Hepatic stellate cell (primary cell): Measurements from ENCODE around the gene TSHZ1.

ENCODE experiments used
- DNase-seq: peaks from one replicate; pipeline ENCODE4 v3.0.0; 2011; ENCODE audit warnings: low spot score

Gene TSHZ1

GRCh38 chr18:75210274-75211001 is at the start of gene TSHZ1:
Gene TSHZ1 (plus strand): TSS chr18:75210797. CDS start chr18:75211877, 1,080 bp downstream.
- peak; percentile 83 for DNase-seq

- peak; percentile 71 for DNase-seq
These were observed 49.2 kb upstream of the TSHZ1 start for GRCh38 chr18:75161256-75162028.

- no peak for DNase-seq
These were observed 48.1 kb upstream of the TSHZ1 start for GRCh38 chr18:75162467-75162866.

- DNase-seq: no peak
These were observed 47.6 kb upstream of the TSHZ1 start for GRCh38 chr18:75162978-75163377.

GRCh38 chr18:75163736-75164135 is 46.9 kb upstream of the TSHZ1 start:
- DNase-seq: no peak

GRCh38 chr18:75164479-75164878 is 46.1 kb upstream of the TSHZ1 start:
- no peak for DNase-seq

GRCh38 chr18:75165926-75166325 is 44.7 kb upstream of the TSHZ1 start:
- no peak for DNase-seq

- DNase-seq: no peak
These were observed 43.5 kb upstream of the TSHZ1 start for GRCh38 chr18:75167137-75167536.

GRCh38 chr18:75167759-75168618 is 42.6 kb upstream of the TSHZ1 start:
- DNase-seq: no peak

- DNase-seq: no peak
These were observed 42.0 kb upstream of the TSHZ1 start for GRCh38 chr18:75168619-75169018.

- DNase-seq: no peak
These were observed 41.2 kb upstream of the TSHZ1 start for GRCh38 chr18:75169411-75169810.

- no peak for DNase-seq
These were observed 40.4 kb upstream of the TSHZ1 start for GRCh38 chr18:75170022-75170789.

GRCh38 chr18:75170916-75171315 is 39.7 kb upstream of the TSHZ1 start:
- no peak for DNase-seq

GRCh38 chr18:75172299-75173124 is 38.1 kb upstream of the TSHZ1 start:
- DNase-seq: no peak

- DNase-seq: no peak
These were observed 37.5 kb upstream of the TSHZ1 start for GRCh38 chr18:75173125-75173432.

- no peak for DNase-seq
These were observed 36.9 kb upstream of the TSHZ1 start for GRCh38 chr18:75173738-75174137.

- no peak for DNase-seq
These were observed 33.7 kb upstream of the TSHZ1 start for GRCh38 chr18:75176849-75177248.

GRCh38 chr18:75178376-75178775 is 32.2 kb upstream of the TSHZ1 start:
- DNase-seq: no peak

- DNase-seq: no peak
These were observed 30.6 kb upstream of the TSHZ1 start for GRCh38 chr18:75179819-75180600.

GRCh38 chr18:75183524-75183923 is 27.1 kb upstream of the TSHZ1 start:
- no peak for DNase-seq
